H9 (cell line): ENCODE data around the gene ASB5. TPM values are rescaled to one million over a fixed set of nuclear protein-coding genes. Genes with fewer than 3 reads are reported as not detected.

Experiments used
- DNase-seq: peaks from one replicate; pipeline ENCODE4 v3.0.0-alpha.2; 2017
- H2AFZ ChIP-seq: one replicate; pipeline ENCODE4 v1.6.1; 2013; ENCODE audit warnings: mild to moderate bottlenecking, low read length, control low read depth, moderate library complexity
- H2AK5ac ChIP-seq: 2 replicates; pipeline ENCODE4 v1.6.1; 2013; ENCODE audit warnings: low read length, control low read depth, mixed read lengths; ENCODE audit not compliant: insufficient read length
- H2BK120ac ChIP-seq: one replicate; pipeline ENCODE4 v1.6.1; 2013; ENCODE audit warnings: low read depth, mild to moderate bottlenecking, low read length, control low read depth, inconsistent platforms; ENCODE audit not compliant: poor library complexity, severe bottlenecking
- H2BK12ac ChIP-seq: 2 replicates; pipeline ENCODE4 v1.6.1; 2013; ENCODE audit warnings: low read length, control low read depth, mixed read lengths, low read depth; ENCODE audit not compliant: insufficient read length
- H2BK15ac ChIP-seq: 2 replicates; pipeline ENCODE4 v1.6.1; 2013; ENCODE audit warnings: low read depth, low read length, control low read depth
- H2BK20ac ChIP-seq: one replicate; pipeline ENCODE4 v1.6.1; 2013; ENCODE audit warnings: low read depth, mild to moderate bottlenecking, low read length, control low read depth, inconsistent platforms; ENCODE audit not compliant: poor library complexity, severe bottlenecking
- H2BK5ac ChIP-seq: 2 replicates; pipeline ENCODE4 v1.6.1; 2013; ENCODE audit warnings: low read length, control low read depth, mixed read lengths; ENCODE audit not compliant: insufficient read length
- H3K14ac ChIP-seq: 2 replicates; pipeline ENCODE4 v1.6.1; 2013; ENCODE audit warnings: low read length, control low read depth; ENCODE audit not compliant: insufficient read depth
- H3K18ac ChIP-seq: 2 replicates; pipeline ENCODE4 v1.6.1; 2013; ENCODE audit warnings: low read depth, mild to moderate bottlenecking, mixed read lengths, low read length, control low read depth; ENCODE audit not compliant: insufficient read length
- H3K23ac ChIP-seq: 2 replicates; pipeline ENCODE4 v1.6.1; 2013; ENCODE audit warnings: low read length, control low read depth, mixed read lengths, low read depth; ENCODE audit not compliant: insufficient read length
- H3K23me2 ChIP-seq: 2 replicates; pipeline ENCODE4 v1.6.1; 2013; ENCODE audit warnings: low read depth, mild to moderate bottlenecking, mixed read lengths, low read length, control low read depth; ENCODE audit not compliant: insufficient read length, poor library complexity, severe bottlenecking
- H3K27ac ChIP-seq: 2 replicates; pipeline ENCODE4 v1.5.1; 2013; ENCODE audit warnings: low read length, control low read depth, mixed read lengths, low read depth; ENCODE audit not compliant: insufficient read length
- H3K27me3 ChIP-seq: 2 replicates; pipeline ENCODE4 v1.6.1; 2013; ENCODE audit warnings: low read length, control low read depth, inconsistent platforms; ENCODE audit not compliant: insufficient read depth
- H3K4ac ChIP-seq: 2 replicates; pipeline ENCODE4 v1.6.1; 2013; ENCODE audit warnings: low read depth, mild to moderate bottlenecking, control low read depth, inconsistent platforms, low read length, moderate library complexity
- H3K4me1 ChIP-seq: 2 replicates; pipeline ENCODE4 v1.6.1; 2013; ENCODE audit warnings: low read length, control low read depth, inconsistent platforms; ENCODE audit not compliant: insufficient read depth
- H3K4me2 ChIP-seq: 2 replicates; pipeline ENCODE4 v1.6.1; 2013; ENCODE audit warnings: low read length, control low read depth, mixed read lengths; ENCODE audit not compliant: insufficient read length, insufficient read depth
- H3K56ac ChIP-seq: 2 replicates; pipeline ENCODE4 v1.6.1; 2013; ENCODE audit warnings: low read depth, mild to moderate bottlenecking, mixed read lengths, low read length, control low read depth; ENCODE audit not compliant: insufficient read length
- H3K79me1 ChIP-seq: 2 replicates; pipeline ENCODE4 v1.6.1; 2013; ENCODE audit warnings: low read depth, mild to moderate bottlenecking, moderate library complexity, low read length, control low read depth, inconsistent platforms; ENCODE audit not compliant: insufficient read depth, poor library complexity, severe bottlenecking
- H3K79me2 ChIP-seq: 2 replicates; pipeline ENCODE4 v1.6.1; 2013; ENCODE audit warnings: low read length, control low read depth, inconsistent platforms; ENCODE audit not compliant: insufficient read depth
- H3K9ac ChIP-seq: 2 replicates; pipeline ENCODE4 v1.6.1; 2013; ENCODE audit warnings: low read length, control low read depth, mixed read lengths; ENCODE audit not compliant: insufficient read length; ENCODE audit errors: extremely low read depth
- H3K9me3 ChIP-seq: one replicate; pipeline ENCODE4 v1.6.1; 2013; ENCODE audit warnings: low read depth, low read length, inconsistent platforms; ENCODE audit not compliant: control insufficient read depth
- H3T11ph ChIP-seq: one replicate; pipeline ENCODE4 v1.6.1; 2013; ENCODE audit warnings: mild to moderate bottlenecking, low read length, control low read depth, inconsistent platforms
- H4K20me1 ChIP-seq: one replicate; pipeline ENCODE4 v1.6.1; 2013; ENCODE audit not compliant: control insufficient read depth, insufficient read length, insufficient read depth
- H4K5ac ChIP-seq: 2 replicates; pipeline ENCODE4 v1.6.1; 2013; ENCODE audit warnings: low read depth, mild to moderate bottlenecking, mixed read lengths, low read length, control low read depth; ENCODE audit not compliant: insufficient read length
- H4K8ac ChIP-seq: replicated peaks from 2 replicates; pipeline ENCODE4 v1.6.1; 2013; ENCODE audit warnings: low read length, control low read depth, mixed read lengths, low read depth; ENCODE audit not compliant: insufficient read length
- H4K91ac ChIP-seq: 2 replicates; pipeline ENCODE4 v1.6.1; 2013; ENCODE audit warnings: low read depth, mild to moderate bottlenecking, moderate library complexity, mixed read lengths, low read length, control low read depth; ENCODE audit not compliant: insufficient read length
- H3K27ac Mint-ChIP-seq, 3 experiments: 2 replicates in 2 of 3; 3 replicates in 1 of 3; pipeline ENCODE4 v1.8.0; 2020 to 2021; ENCODE audit warnings: mixed read lengths in 3 of 3, mild to moderate bottlenecking in 1 of 3, moderate library complexity in 1 of 3
- H3K27me3 Mint-ChIP-seq: 2 replicates; pipeline ENCODE4 v1.8.0; 2021; ENCODE audit warnings: low read depth, mild to moderate bottlenecking, moderate library complexity, mixed read lengths
- H3K36me3 Mint-ChIP-seq, 3 experiments: 2 replicates in 2 of 3; 3 replicates in 1 of 3; pipeline ENCODE4 v1.8.0; 2020 to 2021; ENCODE audit warnings: low read depth in 3 of 3, mixed read lengths in 3 of 3; ENCODE audit not compliant: insufficient read depth in 1 of 3
- H3K4me1 Mint-ChIP-seq, 2 experiments: 2 replicates each; pipeline ENCODE4 v1.8.0; 2020; ENCODE audit warnings: mixed read lengths in 2 of 2
- H3K4me3 Mint-ChIP-seq, 2 experiments: 2 replicates in 1 of 2; 3 replicates in 1 of 2; pipeline ENCODE4 v1.8.0; 2020 to 2021; ENCODE audit warnings: mild to moderate bottlenecking in 2 of 2, mixed read lengths in 2 of 2, moderate library complexity in 1 of 2
- H3K9me3 Mint-ChIP-seq, 2 experiments: 2 replicates in 1 of 2; 3 replicates in 1 of 2; pipeline ENCODE4 v1.8.0; 2020; ENCODE audit warnings: mild to moderate bottlenecking in 2 of 2, mixed read lengths in 2 of 2, moderate library complexity in 1 of 2
- CTCF ChIP-seq: fragments of 200-600 bp; sonication (generic); conservative IDR thresholded peaks from 3 replicates; pipeline ENCODE4 v1.8.0; 2021; ENCODE audit warnings: antibody characterized with exemption, mild to moderate bottlenecking
- WGBS: extraction: QIAGEN DNeasy Blood & Tissue Kit; methylation state at CpG from one replicate; pipeline ENCODE4 v1.1.7; 2013; ENCODE audit warnings: missing lambda C conversion rate, low lambda C conversion rate, mixed read lengths; ENCODE audit not compliant: insufficient read length; ENCODE audit errors: extremely low coverage; 5-methylcytosine and 5-hydroxymethylcytosine counted together
- total RNA-seq: library from RNA; stranded (reverse); gene quantifications from 2 replicates; pipeline ENCODE4 v1.2.1, GENCODE V29; 2021

The ASB5 gene
- total RNA-seq, 1 experiment from 2014 or later = not detected

GRCh38 chr4:176256921-176257320 is 12.1 kb downstream of the ASB5 start:
- Histone ChIP-seq H3K79me1 (no peaks in the 10 kb centered on the region), H4K8ac (no peak overlapping the region), H3T11ph (no peak overlapping the region), H3K23ac (no peak overlapping the region), H3K9ac (no peak overlapping the region), H3K27me3 (no peaks in the 10 kb centered on the region), H2BK5ac (no peak overlapping the region), H4K5ac (no peak overlapping the region), H2BK15ac (no peak overlapping the region), H3K27ac (no peak overlapping the region), H3K18ac (no peak overlapping the region), H3K14ac (no peak overlapping the region), H3K56ac (no peak overlapping the region), H2BK20ac (no peak overlapping the region), H3K79me2 (no peaks in the 10 kb centered on the region), H3K23me2 (no peaks in the 10 kb centered on the region), H2BK12ac (no peak overlapping the region), H4K20me1 (no peaks in the 10 kb centered on the region), H4K91ac (no peak overlapping the region), H3K4me2 (no peak overlapping the region), H2AK5ac (no peak overlapping the region), H2BK120ac (no peak overlapping the region), H3K4me1 (peaks cover 3% of the 10 kb centered on the region; the same call in 1 of the 2 replicates), H2AFZ (no peak overlapping the region), H3K4ac (no peak overlapping the region), H3K9me3 (no peaks in the 10 kb centered on the region)
- Mint-ChIP-seq H3K36me3 (peaks cover 0 to 1% (median 0%) of the 10 kb centered on the region in 3 experiments; a peak in 1 of 7 replicates), H3K27me3 (no peaks in the 10 kb centered on the region; the same call in 1 of the 2 replicates), H3K27ac (peak overlapping the region in 2 of 3 experiments; percentile 14 to 21; a peak in 1 of 7 replicates), H3K4me1 (peaks cover 6 to 8% of the 10 kb centered on the region in 2 experiments), H3K9me3 (peaks cover 0 to 3% of the 10 kb centered on the region in 2 experiments; a peak in 3 of 5 replicates), H3K4me3 (no peak overlapping the region)
- no CpG with 5 or more reads among the region's 1 CpG for WGBS
- no peak for TF ChIP-seq CTCF
- no peak for DNase-seq
